Measurements from ENCODE around the gene SEPTIN10.

GRCh38 chr2:109601783-109602182 is 12.0 kb downstream of the SEPTIN10 start:
- TF ChIP-seq CTCF (IDR thresholded peaks at IDR 0.05): no peak
- no peak for TF ChIP-seq POLR2AphosphoS5 (IDR thresholded peaks at IDR 0.05)
